NCI-H2081 treated with DMSO at 0.1 percent for 48 hours (cell line): Measurements from ENCODE around the gene CAPN15.
"Not testable (repeated sequence)": the region's sequence is repeated elsewhere in the genome, so short reads cannot be mapped to it uniquely, and the experiment has no call there.

Experiments
- DNase-seq: peaks from one replicate; lab custom pipeline; 2025; lab: John Stamatoyannopoulos, UW

Gene CAPN15

DNA sequence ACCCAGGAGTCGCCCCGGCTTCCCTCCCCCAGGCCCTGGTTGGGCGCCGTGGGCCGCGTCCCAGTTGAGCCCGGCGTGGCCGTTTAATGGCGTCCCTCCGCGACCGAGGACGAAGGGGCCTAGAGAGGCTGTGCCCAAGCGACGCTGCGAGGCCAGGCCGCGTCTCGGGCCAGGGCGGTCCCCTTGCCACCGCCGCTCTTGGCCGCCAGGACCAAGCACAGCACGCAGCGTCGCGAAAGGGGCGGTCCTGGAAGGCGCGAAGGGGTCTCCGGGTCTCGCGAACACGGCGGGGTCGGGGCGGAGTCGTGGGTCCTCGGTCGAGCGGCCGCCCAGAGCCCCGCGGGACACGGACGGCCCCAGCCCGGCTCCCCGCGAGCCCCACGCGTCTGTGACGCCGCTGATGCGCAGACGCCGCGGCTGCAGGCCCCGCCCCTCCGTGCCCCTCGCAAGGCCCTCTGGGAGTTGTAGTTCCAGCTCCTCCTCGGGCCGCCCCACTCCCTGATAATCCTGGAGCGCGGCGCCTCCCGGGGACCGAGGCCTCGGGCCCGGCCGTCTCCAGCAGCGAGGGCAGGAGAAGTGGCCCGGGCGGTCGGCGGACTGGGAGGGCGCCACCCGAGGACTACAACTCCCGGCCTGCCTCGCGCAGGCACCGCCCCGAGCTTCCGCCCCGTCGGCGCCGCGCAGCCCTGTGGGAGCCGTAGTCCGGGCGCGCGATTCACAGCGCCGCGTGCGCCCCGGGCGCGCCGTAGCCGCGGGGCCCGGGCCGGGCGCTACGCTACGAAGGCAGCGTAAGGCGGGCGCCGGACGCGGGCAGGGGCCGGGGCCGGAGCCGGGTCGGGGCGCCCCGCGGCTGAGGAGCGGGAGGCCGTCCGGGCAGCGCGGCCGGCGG is at the start of gene CAPN15:
Gene CAPN15, plus strand, starts transcription at position 698 of the 889 bp plus-strand sequence. CDS start 19,127 bp downstream, outside the sequence.
- DNase-seq: peak; percentile 32

GRCh38 chr16:478287-478686 is 49.2 kb upstream of the CAPN15 start:
- DNase-seq: not testable (repeated sequence)

DNA sequence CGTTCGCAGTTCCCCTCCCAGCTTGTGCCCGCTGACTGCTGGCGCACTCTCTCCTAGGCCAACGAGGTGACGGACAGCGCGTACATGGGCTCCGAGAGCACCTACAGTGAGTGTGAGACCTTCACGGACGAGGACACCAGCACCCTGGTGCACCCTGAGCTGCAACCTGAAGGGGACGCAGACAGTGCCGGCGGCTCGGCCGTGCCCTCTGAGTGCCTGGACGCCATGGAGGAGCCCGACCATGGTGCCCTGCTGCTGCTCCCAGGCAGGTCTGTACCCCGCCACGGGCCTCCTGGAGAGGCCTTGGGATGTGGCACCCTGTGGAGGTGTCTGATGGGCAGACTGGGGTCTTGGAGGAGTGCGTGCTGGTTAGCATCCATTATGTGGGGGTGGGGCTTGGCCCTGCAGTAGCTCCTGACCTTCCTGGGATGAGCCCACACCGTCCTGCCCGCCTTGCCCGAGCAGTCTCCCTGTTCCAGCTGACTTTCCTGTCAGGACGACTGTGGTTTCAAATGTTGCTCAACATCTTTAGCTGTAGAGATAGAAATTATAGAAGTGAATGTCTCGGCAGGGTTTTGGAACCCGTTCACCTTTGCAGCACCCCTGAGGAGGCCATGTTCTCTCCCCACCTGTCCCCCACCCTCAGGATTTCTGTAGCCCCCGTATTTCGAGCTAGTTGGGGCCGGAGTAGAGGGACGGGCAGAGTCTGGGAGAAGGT is 44.9 kb upstream of the CAPN15 start:
- no peak for DNase-seq

- DNase-seq: no peak
Measured at GRCh38 chr16:483341-484075, 44.0 kb upstream of the CAPN15 start.

- DNase-seq: no peak
Measured at GRCh38 chr16:489606-490005, 37.9 kb upstream of the CAPN15 start.

GRCh38 chr16:490768-491167 is 36.7 kb upstream of the CAPN15 start:
- DNase-seq: no peak

GRCh38 chr16:491220-491919 is 36.1 kb upstream of the CAPN15 start:
- DNase-seq: no peak

DNA sequence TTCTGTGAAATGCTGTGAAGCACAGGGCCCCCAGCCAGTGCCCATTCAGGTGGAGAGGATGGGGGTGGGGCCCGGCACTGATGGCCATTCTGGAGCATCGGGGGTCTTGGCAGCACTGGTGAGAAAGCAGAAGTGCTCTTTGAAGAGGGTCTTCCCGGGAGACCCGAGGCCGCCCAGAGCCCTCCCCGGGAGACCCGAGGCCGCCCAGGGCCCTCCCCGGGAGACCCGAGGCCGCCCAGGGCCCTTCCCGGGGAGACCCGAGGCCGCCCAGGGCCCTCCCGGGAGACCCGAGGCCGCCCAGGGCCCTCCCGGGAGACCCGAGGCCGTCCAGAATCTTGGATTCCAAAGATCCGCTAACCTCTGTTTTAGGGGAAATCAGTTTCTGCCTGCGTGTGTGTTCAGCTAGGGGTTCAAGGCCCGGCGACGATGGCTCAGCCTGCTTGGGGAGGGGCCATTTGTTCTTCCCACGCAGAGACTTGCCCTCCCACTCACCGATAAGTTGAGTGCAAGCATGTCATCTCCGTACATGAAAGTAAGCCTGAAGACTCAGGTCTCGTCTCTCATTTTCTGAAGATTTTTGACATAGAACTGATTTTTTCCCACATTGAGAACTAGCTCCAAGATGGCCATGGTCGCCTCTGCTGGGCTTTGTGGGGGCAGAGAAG is 35.2 kb upstream of the CAPN15 start:
- no peak for DNase-seq

DNA sequence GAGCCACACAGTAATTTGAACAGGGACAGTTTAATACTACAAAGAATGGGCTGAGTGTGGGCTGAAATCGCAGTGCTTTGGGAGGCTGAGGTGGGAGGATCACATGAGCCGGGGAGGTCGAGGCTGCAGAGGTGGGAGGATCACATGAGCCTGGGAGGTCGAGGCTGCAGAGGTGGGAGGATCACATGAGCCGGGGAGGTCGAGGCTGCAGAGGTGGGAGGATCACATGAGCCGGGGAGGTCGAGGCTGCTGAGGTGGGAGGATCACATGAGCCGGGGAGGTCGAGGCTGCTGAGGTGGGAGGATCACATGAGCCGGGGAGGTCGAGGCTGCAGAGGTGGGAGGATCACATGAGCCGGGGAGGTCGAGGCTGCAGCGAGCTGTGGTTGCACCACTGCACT is 32.8 kb upstream of the CAPN15 start:
- not testable (repeated sequence) for DNase-seq

GRCh38 chr16:495127-495748 is 32.3 kb upstream of the CAPN15 start:
- no peak for DNase-seq

GRCh38 chr16:496097-496886 is 31.2 kb upstream of the CAPN15 start:
- no peak for DNase-seq

DNA sequence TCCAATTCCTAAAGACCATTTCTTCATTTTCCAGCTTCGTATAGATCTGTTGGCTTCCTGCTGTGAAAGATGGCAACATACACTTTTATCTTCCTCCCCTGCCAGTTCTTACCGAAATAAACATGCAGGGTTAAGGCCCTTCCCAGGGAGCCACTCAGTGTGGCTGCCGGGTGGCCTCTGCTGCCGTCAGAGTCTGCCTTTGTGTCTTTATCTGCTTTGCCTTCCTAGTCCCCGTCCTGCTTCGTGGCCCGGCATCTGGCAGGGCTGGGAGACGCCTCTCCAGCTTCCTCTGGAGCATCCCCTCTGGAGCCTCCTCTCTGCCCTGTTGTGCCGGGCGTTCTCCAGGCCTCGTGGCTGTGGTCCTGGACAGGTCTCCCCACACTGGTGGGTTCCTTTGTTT is 30.3 kb upstream of the CAPN15 start:
- DNase-seq: no peak

DNA sequence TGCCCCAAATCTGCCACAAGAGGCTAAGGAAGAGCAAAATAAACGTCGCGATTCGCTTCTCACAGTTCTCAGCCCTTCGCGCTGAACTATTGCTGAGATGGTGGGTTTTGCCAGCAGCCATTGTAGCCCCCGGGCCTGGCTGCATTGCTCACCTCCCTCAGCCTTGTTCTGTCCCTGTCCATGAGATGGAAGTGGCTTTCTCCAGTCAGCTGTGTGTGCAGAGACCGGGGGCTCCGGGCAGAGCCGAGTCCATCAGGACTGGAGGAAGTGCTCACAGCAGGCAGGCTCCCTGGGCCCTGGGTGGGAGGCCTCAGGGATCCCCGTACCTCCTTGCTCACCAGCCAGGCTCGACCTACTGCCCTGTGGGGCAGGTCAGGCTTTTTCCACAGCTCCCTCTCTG is 27.6 kb upstream of the CAPN15 start:
- DNase-seq: no peak

DNA sequence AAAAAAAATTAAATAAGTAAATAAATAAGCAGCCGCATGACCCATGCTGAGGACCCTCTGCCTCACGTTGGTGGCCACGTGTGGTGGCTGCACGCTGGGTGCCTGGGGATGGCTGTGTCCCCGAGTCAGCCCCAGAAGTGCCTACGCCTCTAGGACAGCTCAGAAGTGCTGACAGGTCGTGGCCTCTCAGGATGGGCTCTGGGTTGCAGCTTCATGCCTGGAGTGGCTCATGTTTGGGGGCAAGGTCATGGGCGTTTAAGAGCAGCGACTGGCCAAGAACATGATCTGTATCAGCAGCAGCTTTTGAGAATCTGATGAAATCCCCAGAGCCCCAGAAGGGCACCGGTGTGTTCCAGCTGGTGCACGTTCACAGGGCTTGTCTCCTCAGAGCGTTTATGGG is 26.8 kb upstream of the CAPN15 start:
- DNase-seq: no peak

- no peak for DNase-seq
Measured at GRCh38 chr16:502179-502943, 25.2 kb upstream of the CAPN15 start.

- DNase-seq: no peak
Measured at GRCh38 chr16:503150-504071, 24.1 kb upstream of the CAPN15 start.

GRCh38 chr16:505479-506245 is 21.9 kb upstream of the CAPN15 start:
- DNase-seq: no peak

GRCh38 chr16:506246-506546 is 21.3 kb upstream of the CAPN15 start:
- no peak for DNase-seq
